NCI-H2029 (cell line): ENCODE measurements around the gene APOBEC3H.
A peak's percentile ranks its signal among the peaks of the same experiment; 100 is the strongest.

Experiments
- DNase-seq: peaks from one replicate; lab custom pipeline; 2025; lab: John Stamatoyannopoulos, UW

Gene APOBEC3H

GRCh38 chr22:39135092-39135896 lies 38.2 kb downstream of the APOBEC3H start:
- no peak for DNase-seq

GRCh38 chr22:39136317-39136716 lies 39.3 kb downstream of the APOBEC3H start:
- no peak for DNase-seq

GRCh38 chr22:39138357-39138997 lies 41.4 kb downstream of the APOBEC3H start:
- DNase-seq, result no peak

- no peak for DNase-seq
Observed at GRCh38 chr22:39139933-39140332, 42.9 kb downstream of the APOBEC3H start.

GRCh38 chr22:39142088-39142680 lies 45.1 kb downstream of the APOBEC3H start:
- no peak for DNase-seq

- DNase-seq, result peak; percentile 60
Observed at GRCh38 chr22:39144101-39144767, 47.2 kb downstream of the APOBEC3H start.

GRCh38 chr22:39146256-39147101 lies 49.4 kb downstream of the APOBEC3H start:
- no peak for DNase-seq

GRCh38 chr22:39147335-39148025 lies 50.4 kb downstream of the APOBEC3H start:
- DNase-seq, result no peak

GRCh38 chr22:39148026-39148726 lies 51.1 kb downstream of the APOBEC3H start:
- DNase-seq, result no peak

GRCh38 chr22:39148727-39149535 lies 51.9 kb downstream of the APOBEC3H start:
- no peak for DNase-seq

- DNase-seq, result no peak
Observed at GRCh38 chr22:39149915-39150847, 53.1 kb downstream of the APOBEC3H start.

GRCh38 chr22:39150848-39151215 lies 53.8 kb downstream of the APOBEC3H start:
- DNase-seq, result no peak

GRCh38 chr22:39151329-39151975 lies 54.4 kb downstream of the APOBEC3H start:
- DNase-seq, result no peak

GRCh38 chr22:39152024-39152510 lies 55.0 kb downstream of the APOBEC3H start:
- DNase-seq, result no peak

- peak; percentile 66 for DNase-seq
Observed at GRCh38 chr22:39152511-39153219, 55.6 kb downstream of the APOBEC3H start, which contains the start of gene CBX7. CBX7 (minus strand) TSS chr22:39152680; CDS start chr22:39152444, 236 bp downstream.

GRCh38 chr22:39153220-39153717 lies 56.2 kb downstream of the APOBEC3H start:
- DNase-seq, result no peak
